Activated B cell treated with CpG ODN at 0.5 μM for 24 hours (primary cell): ENCODE measurements around the gene LPAR2. TPM values are rescaled to one million over a fixed set of nuclear protein-coding genes. Genes with fewer than 3 reads are reported as not detected.
A peak's percentile ranks its signal among the peaks of the same experiment; 100 is the strongest.

Experiments used
- ATAC-seq: fragments of 200-7000 bp; cut with Tn5 transposase; one replicate; pipeline ENCODE4 v1.10.0; 2021; ENCODE audit warnings: low read depth, mild to moderate bottlenecking, moderate library complexity
- CTCF ChIA-PET: fragments of 350-600 bp; sonication (Branson Sonifier 250); formaldehyde crosslinking; loops from one replicate; lab custom pipeline; 2021; ENCODE audit warnings: antibody characterized with exemption; lab: Charles Lee
- POLR2A ChIA-PET: fragments of 350-600 bp; sonication (Branson Sonifier 250); formaldehyde crosslinking; loops from one replicate; lab custom pipeline; 2021; ENCODE audit warnings: antibody characterized with exemption; lab: Charles Lee
- DNase-seq: peaks from one replicate; pipeline ENCODE4 v3.0.0; 2022
- H3K27ac Mint-ChIP-seq: one replicate; pipeline ENCODE4 v1.8.0; 2020; ENCODE audit warnings: mixed read lengths
- H3K27me3 Mint-ChIP-seq: one replicate; pipeline ENCODE4 v1.8.0; 2021; ENCODE audit warnings: mixed read lengths
- H3K36me3 Mint-ChIP-seq: one replicate; pipeline ENCODE4 v1.8.0; 2021; ENCODE audit warnings: low read depth, mixed read lengths
- H3K4me1 Mint-ChIP-seq: one replicate; pipeline ENCODE4 v1.8.0; 2021; ENCODE audit warnings: mixed read lengths
- H3K4me3 Mint-ChIP-seq: one replicate; pipeline ENCODE4 v1.8.0; 2020; ENCODE audit warnings: mild to moderate bottlenecking, mixed read lengths
- H3K9me3 Mint-ChIP-seq: one replicate; pipeline ENCODE4 v1.8.0; 2020; ENCODE audit warnings: mixed read lengths
- CTCF ChIP-seq: fragments of 200-600 bp; IDR thresholded peaks from one replicate; pipeline ENCODE4 v1.8.0; 2022; ENCODE audit warnings: antibody characterized with exemption, mild to moderate bottlenecking
- intact Hi-C: fragments of 100-400 bp; cut with micrococcal nuclease; formaldehyde crosslinking; loops from one replicate; pipeline ENCODE4 v1.15.1; 2024
- total RNA-seq: library from RNA; stranded (reverse); gene quantifications from 2 replicates; pipeline ENCODE4 v1.2.3, GENCODE V29; 2022

The LPAR2 gene
- total RNA-seq, 1 donor from 2014 or later: 33.7 TPM

- Mint-ChIP-seq H3K36me3 (peaks cover 81% of the 10 kb centered on the region), H3K4me1 (peaks cover 19% of the 10 kb centered on the region), H3K9me3 (no peaks in the 10 kb centered on the region), H3K27ac (peak overlapping the region; percentile 96), H3K4me3 (peak overlapping the region; percentile 99), H3K27me3 (no peaks in the 10 kb centered on the region)
- peak; percentile 34 for TF ChIP-seq CTCF
- ATAC-seq (no peak), DNase-seq (no peak)
- ChIA-PET POLR2A (interaction anchor here (0.5 to 2.2 kb wide), 12 partner anchors 16 to 282 kb away, joined by 3 to 42 read pairs (median 6); partner anchors contain the start of genes ATP13A1, LPAR2, ZNF101 and ZNF14), CTCF (interaction anchor here (0.7 to 2.4 kb wide), 14 partner anchors 11 to 316 kb away, joined by 3 to 46 read pairs (median 4); partner anchors contain the start of genes CILP2 and ZNF101)
- intact Hi-C loops: loop anchor here (5.0 kb wide), 1 partner anchor 282 kb away; no protein-coding TSS in a partner anchor
Observed at GRCh38 chr19:19644054-19644388, 16.0 kb upstream of the LPAR2 start.

- peaks cover 19% of the 10 kb centered on the region for H3K4me1 Mint-ChIP-seq
- peak within 1 kb of the TSS; percentile 99 for H3K4me3 Mint-ChIP-seq
- CTCF ChIA-PET: interaction anchor here (0.7 to 2.4 kb wide), 13 partner anchors 10 to 316 kb away, joined by 3 to 46 read pairs (median 4); partner anchors contain the start of genes CILP2 and ZNF101
- intact Hi-C loops: loop anchor here (1.0 to 5.0 kb wide), 13 partner anchors 15 to 635 kb away; partner anchors contain the start of genes ATP13A1, LPAR2, NDUFA13 and PBX4
- peaks cover 79% of the 10 kb centered on the region for H3K36me3 Mint-ChIP-seq
- TF ChIP-seq CTCF: no peak
- no peaks in the 10 kb centered on the region for H3K9me3 Mint-ChIP-seq
- H3K27me3 Mint-ChIP-seq: no peaks in the 10 kb centered on the region
- peak within 1 kb of the TSS; percentile 96 for H3K27ac Mint-ChIP-seq
- ATAC-seq: peak; percentile 89
- peak; percentile 89 for DNase-seq
- POLR2A ChIA-PET: interaction anchor here (0.5 to 2.2 kb wide), 12 partner anchors 15 to 282 kb away, joined by 3 to 42 read pairs (median 6); partner anchors contain the start of genes ATP13A1, LPAR2, ZNF101 and ZNF14
Observed at GRCh38 chr19:19643158-19644053, 15.4 kb upstream of the LPAR2 start, which contains the start of gene GMIP. Gene GMIP (minus strand): TSS chr19:19643657. CDS start chr19:19643529, 128 bp downstream.

GRCh38 chr19:19642506-19643157 lies 14.6 kb upstream of the LPAR2 start:
- Mint-ChIP-seq H3K9me3 (no peaks in the 10 kb centered on the region), H3K4me1 (peaks cover 19% of the 10 kb centered on the region)
- no peak for DNase-seq

GRCh38 chr19:19637523-19638251 lies 9.7 kb upstream of the LPAR2 start:
- Mint-ChIP-seq H3K4me1 (peaks cover 18% of the 10 kb centered on the region), H3K27ac (no peak overlapping the region), H3K9me3 (no peaks in the 10 kb centered on the region), H3K27me3 (no peaks in the 10 kb centered on the region), H3K4me3 (no peak overlapping the region), H3K36me3 (peaks cover 78% of the 10 kb centered on the region)
- intact Hi-C loops: no loop called here
- POLR2A ChIA-PET: no interaction called here
- no peak for TF ChIP-seq CTCF
- ATAC-seq (no peak), DNase-seq (no peak)
- CTCF ChIA-PET: interaction anchor here (1.0 kb wide), 1 partner anchor 17 kb away, joined by 3 read pairs; no protein-coding TSS in a partner anchor

More at GRCh38 chr19:19642506-19643157, 14.6 kb upstream of the LPAR2 start:
- CTCF ChIA-PET: no interaction called here
- intact Hi-C loops: loop anchor here (1.0 to 5.0 kb wide), 13 partner anchors 14 to 636 kb away; partner anchors contain the start of genes ATP13A1, LPAR2, NDUFA13 and PBX4
- POLR2A ChIA-PET: interaction anchor here (0.6 to 2.2 kb wide), 4 partner anchors 16 to 113 kb away, joined by 3 to 42 read pairs (median 7); no protein-coding TSS in a partner anchor
- TF ChIP-seq CTCF: no peak
- H3K27ac Mint-ChIP-seq: peak overlapping the region; percentile 96
- no peaks in the 10 kb centered on the region for H3K27me3 Mint-ChIP-seq
- peak; percentile 14 for ATAC-seq
- peaks cover 78% of the 10 kb centered on the region for H3K36me3 Mint-ChIP-seq
- peak overlapping the region; percentile 99 for H3K4me3 Mint-ChIP-seq
